GM19023 (cell line): ENCODE results near the gene GFPT2.

Source experiments
- ATAC-seq: cut with Tn5 transposase; IDR thresholded peaks from one replicate; pipeline ENCODE4 v1.9.1; 2021; ENCODE audit warnings: mild to moderate bottlenecking, moderate library complexity; ENCODE audit not compliant: unreplicated experiment

The GFPT2 gene

GRCh38 chr5:180353048-180353979, at the start of gene GFPT2:
Gene GFPT2, minus strand, starts transcription at chr5:180353336. Its CDS starts 119 bp downstream, at chr5:180353217.
- peak; percentile 79 for ATAC-seq

- ATAC-seq, result no peak
These were observed 49.6 kb upstream of the GFPT2 start for GRCh38 chr5:180402716-180403115.

- no peak for ATAC-seq
These were observed 48.2 kb upstream of the GFPT2 start for GRCh38 chr5:180401229-180401907.

- no peak for ATAC-seq
These were observed 47.3 kb upstream of the GFPT2 start for GRCh38 chr5:180400416-180400815.

DNA sequence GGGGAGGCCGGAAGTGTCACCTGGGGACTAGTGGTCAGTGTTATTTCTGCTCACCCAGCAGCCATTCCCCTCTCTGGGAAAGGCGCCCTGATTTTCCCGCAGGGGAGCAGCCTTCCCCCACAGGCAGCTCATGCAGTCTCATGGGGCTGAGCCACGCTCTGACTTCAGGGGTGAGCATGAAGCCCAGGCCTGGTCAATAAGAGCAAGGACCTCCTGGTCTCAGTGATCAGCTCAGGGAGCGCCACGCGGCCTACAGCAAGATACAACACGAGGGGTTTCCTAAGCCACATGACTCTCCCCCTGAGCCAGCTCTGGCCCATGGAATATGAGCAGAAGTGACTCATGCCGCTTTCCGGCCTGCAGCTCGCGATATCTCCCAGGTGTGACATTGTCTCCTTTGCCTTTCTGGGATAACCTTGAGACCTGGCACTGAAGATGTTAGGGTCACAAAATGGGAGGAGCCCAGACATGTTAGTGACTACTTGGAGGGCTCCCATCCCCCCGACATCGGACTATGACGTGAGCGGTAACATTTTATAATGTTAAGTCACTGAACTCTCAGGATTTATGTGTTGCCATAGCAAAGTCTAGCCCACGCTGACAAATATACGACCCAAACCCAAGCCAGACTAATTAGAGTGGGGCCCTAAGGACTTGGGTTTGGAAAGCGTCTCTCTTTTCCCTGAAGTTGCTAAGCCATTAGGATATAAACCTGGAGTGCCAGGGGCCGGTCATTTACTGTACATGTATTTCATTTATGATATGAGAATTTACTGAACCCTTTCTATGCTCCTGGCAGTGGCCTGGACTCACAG, 46.5 kb upstream of the GFPT2 start:
- ATAC-seq, result no peak

- no peak for ATAC-seq
These were observed 43.8 kb upstream of the GFPT2 start for GRCh38 chr5:180396926-180397325.

GRCh38 chr5:180395540-180396274, 42.6 kb upstream of the GFPT2 start:
- no peak for ATAC-seq

- no peak for ATAC-seq
These were observed 41.0 kb upstream of the GFPT2 start for GRCh38 chr5:180394031-180394636.

- ATAC-seq, result no peak
These were observed 38.1 kb upstream of the GFPT2 start for GRCh38 chr5:180391276-180391675.

DNA sequence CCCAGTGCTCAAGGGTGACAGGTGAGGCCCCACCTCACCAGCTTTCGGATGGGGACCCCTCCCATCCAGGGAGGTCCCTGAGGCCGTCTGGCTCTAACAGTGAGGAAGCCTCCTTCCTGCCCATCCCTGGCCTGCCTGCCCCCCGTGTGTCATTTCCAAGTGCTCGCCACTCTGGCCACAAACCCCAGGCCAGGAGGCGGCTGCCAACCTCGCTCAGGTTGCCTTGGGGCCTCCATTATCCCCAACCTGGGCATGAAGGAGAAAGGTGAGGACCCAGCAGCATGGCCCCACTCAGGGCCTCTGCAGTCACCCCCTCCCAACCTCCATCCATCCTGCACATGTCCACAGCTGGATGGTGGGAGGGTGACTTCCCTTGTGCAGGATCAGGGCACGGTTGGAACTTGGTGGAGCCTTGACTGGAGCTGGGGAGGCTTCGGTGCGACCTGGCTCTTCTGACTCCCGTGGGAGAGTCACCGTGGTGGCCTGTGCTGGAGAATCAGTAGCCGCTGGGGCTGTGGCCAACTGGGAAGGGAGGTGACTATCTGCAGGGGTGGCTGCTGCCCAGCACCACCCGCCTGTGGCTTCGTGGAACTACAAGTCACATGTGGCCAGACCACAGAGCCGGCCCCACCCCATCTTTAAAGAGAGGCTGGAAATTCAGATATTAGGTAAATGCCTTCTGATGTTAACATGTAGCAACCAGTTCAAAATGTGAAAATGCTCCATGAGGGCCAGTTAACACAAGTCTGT, 37.5 kb upstream of the GFPT2 start:
- no peak for ATAC-seq

DNA sequence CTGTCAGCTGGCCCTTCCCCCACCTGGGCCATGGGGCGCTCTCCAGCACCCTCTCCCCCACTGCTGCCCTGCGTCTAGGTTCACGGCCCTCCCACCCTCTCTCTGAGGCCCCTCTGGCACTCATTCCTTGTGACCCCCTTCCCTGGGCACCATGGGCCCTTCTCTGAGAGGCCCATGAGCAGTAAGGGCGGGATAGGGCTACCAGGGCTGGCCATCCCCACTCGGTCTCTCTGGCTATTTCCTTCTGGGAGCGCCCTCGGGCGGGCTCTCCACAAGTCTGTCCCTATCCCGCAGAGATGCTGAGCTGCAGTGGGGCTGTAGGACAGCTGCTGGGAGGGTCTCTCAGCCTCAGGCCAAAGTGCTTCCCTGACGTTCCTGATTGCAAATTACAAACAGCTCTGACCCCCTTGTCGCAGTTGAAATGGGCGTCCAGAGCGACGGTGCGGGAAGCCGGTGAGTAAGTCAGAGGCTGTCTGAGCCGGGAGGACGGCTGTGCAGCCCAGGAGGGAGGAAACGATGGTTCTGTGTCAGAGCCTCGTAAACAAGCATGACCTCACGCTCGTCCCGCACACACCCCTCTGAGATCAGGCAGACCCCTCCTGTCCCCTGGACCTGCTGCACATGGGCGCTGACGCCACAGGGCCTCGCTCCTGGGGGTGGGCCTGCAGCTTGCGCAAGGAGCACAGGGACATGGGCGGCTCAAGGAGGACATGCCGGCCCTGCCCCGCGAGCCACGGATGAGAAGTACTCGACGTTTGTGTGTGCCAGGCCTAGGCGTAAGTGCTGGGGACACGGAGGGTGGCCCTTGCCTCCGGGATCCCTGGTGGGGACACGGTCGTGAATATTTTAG, 36.3 kb upstream of the GFPT2 start:
- ATAC-seq, result no peak

DNA sequence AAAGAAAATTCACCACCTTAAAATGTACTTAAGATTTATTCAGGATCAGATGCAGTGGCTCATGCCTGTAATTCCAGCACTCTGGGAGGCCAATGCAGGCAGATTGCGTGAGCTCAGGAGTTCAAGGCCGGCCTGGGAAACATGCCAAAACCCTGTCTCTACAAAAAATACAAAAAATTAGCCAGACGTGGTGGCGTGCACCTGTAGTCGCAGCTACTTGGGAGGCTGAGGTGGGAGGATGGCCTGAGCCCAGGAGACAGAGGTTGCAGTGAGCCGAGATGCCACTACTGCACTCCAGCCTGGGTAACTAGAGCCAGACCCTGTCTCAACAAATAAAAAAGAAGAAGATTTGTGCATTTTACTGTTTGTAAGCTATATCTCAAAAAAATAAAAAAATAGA, 34.7 kb upstream of the GFPT2 start:
- ATAC-seq, result no peak

DNA sequence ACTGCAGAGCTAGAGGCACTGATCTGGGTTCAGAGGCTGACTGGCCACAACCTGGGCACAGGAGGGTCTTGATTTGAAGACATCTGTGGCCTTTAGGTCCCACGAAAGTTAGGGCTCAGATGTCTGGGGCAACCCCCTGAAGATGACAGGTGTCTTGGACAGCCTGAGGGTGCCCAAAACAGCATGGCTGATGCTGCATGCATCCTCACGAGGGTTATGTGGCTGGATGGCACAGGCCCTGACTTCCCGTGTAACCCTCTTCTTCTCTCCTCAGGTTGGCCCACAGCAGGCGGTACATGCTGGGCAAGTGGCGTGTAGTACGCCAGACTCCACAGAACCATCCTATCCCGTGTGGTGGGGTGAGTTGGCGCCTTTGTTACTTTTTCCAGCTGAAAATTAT, 29.8 kb upstream of the GFPT2 start:
- ATAC-seq, result no peak

DNA sequence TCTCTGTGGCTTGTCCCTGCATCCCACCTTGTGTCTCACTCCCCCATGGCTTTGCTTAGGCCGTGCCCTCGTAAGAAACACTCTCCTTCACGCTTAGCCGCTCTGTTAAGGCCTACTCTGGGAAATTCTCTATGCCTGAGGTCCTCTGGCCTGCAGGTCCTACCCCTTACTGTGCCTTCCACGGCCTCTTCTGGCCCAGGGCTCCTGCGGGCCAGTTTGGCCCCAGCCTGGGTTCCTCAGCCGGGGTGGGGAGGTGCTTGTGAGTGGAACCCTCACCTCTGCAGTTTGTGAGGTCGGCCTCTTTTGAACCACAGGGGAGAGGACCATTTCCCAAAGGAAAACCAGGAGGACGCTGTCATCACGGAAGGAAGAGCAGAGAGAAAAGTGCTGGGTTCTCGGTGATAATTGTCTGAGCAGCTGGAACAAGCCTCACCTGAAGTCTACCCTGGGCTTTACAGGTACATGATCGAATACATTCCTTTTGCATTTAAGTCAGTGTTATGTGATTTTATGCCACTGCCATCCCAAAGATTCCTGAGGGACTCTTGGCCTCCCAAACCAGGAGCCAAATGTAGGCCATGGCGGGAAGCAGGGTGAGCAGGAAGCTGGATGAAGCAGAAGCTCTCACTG, 28.8 kb upstream of the GFPT2 start:
- no peak for ATAC-seq

GRCh38 chr5:180381428-180381827, 28.3 kb upstream of the GFPT2 start:
- no peak for ATAC-seq

GRCh38 chr5:180380856-180381255, 27.7 kb upstream of the GFPT2 start:
- ATAC-seq, result no peak

DNA sequence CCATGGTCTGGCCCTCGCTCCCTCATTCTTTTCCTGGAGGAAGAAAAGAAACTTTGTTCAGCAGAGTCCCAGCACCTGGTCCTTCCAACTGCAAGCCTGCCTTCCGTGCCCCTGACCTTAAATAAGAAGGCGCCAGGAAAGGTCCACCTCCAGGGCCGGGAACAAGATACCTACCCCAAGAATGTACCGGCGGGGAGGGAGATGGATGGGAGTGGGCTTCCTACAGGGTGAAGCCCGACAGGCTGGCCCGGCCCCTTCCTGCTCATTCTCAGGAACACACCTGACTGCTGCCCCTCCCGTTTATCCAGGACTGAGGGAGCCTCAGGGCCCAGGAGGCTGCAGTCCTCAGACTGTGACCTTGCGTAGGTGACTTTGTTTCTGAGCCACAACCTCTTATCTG, 27.3 kb upstream of the GFPT2 start:
- ATAC-seq, result no peak
